Smooth muscle cell (in vitro differentiated cells): ENCODE results near the gene NTPCR. TPM values are rescaled to one million over a fixed set of nuclear protein-coding genes. Genes with fewer than 3 reads are reported as not detected.

Experiments
- DNase-seq: peaks from one replicate; lab custom pipeline; 2025; ENCODE audit not compliant: unreplicated experiment; lab: John Stamatoyannopoulos, UW
- H2AFZ ChIP-seq: fragments of 200-600 bp; sonication (generic); 2 replicates; pipeline ENCODE4 v1.6.0; 2016; ENCODE audit warnings: antibody characterized with exemption, low read depth, mild to moderate bottlenecking
- H3F3A ChIP-seq: fragments of 200-600 bp; sonication (generic); 2 replicates; pipeline ENCODE4 v1.6.0; 2017; ENCODE audit warnings: antibody characterized with exemption, low read depth
- H3K27ac ChIP-seq: fragments of 200-600 bp; sonication (generic); 2 replicates; pipeline ENCODE4 v1.5.1; 2016; ENCODE audit warnings: low read depth, mild to moderate bottlenecking
- H3K27me3 ChIP-seq: fragments of 200-600 bp; sonication (generic); 2 replicates; pipeline ENCODE4 v1.6.1; 2016; ENCODE audit warnings: low read depth, mild to moderate bottlenecking
- H3K36me3 ChIP-seq: fragments of 200-600 bp; sonication (generic); 2 replicates; pipeline ENCODE4 v1.5.1; 2016; ENCODE audit warnings: low read depth
- H3K4me1 ChIP-seq: fragments of 200-600 bp; sonication (generic); 2 replicates; pipeline ENCODE4 v1.5.1; 2016; ENCODE audit warnings: low read depth
- H3K4me2 ChIP-seq: fragments of 200-600 bp; sonication (generic); 2 replicates; pipeline ENCODE4 v1.6.0; 2016; ENCODE audit warnings: mild to moderate bottlenecking
- H3K4me3 ChIP-seq: fragments of 200-600 bp; sonication (generic); 2 replicates; pipeline ENCODE4 v1.5.1; 2016; ENCODE audit warnings: mild to moderate bottlenecking
- H3K79me2 ChIP-seq: fragments of 200-600 bp; sonication (generic); 2 replicates; pipeline ENCODE4 v1.6.0; 2016; ENCODE audit warnings: low read depth, mild to moderate bottlenecking
- H3K9ac ChIP-seq: fragments of 200-600 bp; sonication (generic); 2 replicates; pipeline ENCODE4 v1.6.0; 2016; ENCODE audit warnings: low read depth
- H3K9me3 ChIP-seq: fragments of 200-600 bp; sonication (generic); replicated peaks from 2 replicates; pipeline ENCODE4 v1.5.1; 2016; ENCODE audit warnings: low read depth
- H4K20me1 ChIP-seq: fragments of 200-600 bp; sonication (generic); 2 replicates; pipeline ENCODE4 v1.6.0; 2016; ENCODE audit warnings: low read depth
- WGBS: methylation state at CpG from one replicate; pipeline ENCODE4 v1.1.7; 2016; ENCODE audit warnings: low lambda C conversion rate; 5-methylcytosine and 5-hydroxymethylcytosine counted together
- polyA plus RNA-seq: library from polyadenylated mRNA; unstranded; fragments of >200 nt; fragmentation: Nextera tagmentation; extraction: Ambion mirVana; gene quantifications from 2 replicates; pipeline ENCODE4 v1.2.1, GENCODE V29; 2016
- total RNA-seq: library from RNA; depleted of rRNA; stranded (reverse); fragments of >200 nt; gene quantifications from 2 replicates; pipeline ENCODE4 v1.2.3, GENCODE V29; 2014
- TF ChIP-seq, protein P1 (sequence below): fragments of 200-600 bp; sonication (generic); IDR thresholded peaks from 2 replicates; pipeline ENCODE4 v1.5.1; 2017; ENCODE audit warnings: borderline replicate concordance, mild to moderate bottlenecking, antibody characterized with exemption; ENCODE audit not compliant: insufficient read depth, poor library complexity, severe bottlenecking

NTPCR gene
- total and polyA plus RNA-seq, 2 experiments from 2014 or later = 39.2 to 54.3 TPM

DNA sequence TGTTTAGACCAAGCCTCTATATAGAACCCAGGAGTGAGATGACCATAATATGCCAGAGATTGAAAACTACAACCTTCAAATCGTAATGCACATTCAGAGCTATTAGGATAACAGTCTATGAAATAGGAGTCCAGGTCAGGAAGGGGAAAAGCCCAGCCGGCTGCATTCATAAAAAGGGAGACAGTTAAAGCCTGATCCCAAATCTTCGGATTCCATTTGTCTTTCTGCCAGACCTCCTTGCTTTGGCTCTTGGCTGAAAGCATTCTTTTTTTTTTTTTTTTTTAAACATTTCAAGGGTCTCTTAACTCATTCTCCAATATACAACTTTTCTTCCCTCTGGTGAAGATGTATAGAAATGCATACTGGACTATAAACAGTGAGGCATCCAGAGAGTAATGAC is 81.1 kb downstream of the NTPCR start:
- Histone ChIP-seq H2AFZ (no peak overlapping the region), H3K36me3 (no peaks in the 10 kb centered on the region), H3K27ac (no peak overlapping the region), H3K4me2 (no peak overlapping the region), H3K4me1 (no peaks in the 10 kb centered on the region), H3K9me3 (no peaks in the 10 kb centered on the region), H3K4me3 (no peak overlapping the region), H3K9ac (no peak overlapping the region), H3K79me2 (no peaks in the 10 kb centered on the region), H3F3A (peaks cover 6% of the 10 kb centered on the region), H3K27me3 (no peaks in the 10 kb centered on the region), H4K20me1 (no peaks in the 10 kb centered on the region)
- 47% methylated on average over 3 of the region's 3 CpGs for WGBS
- DNase-seq = no peak
- TF ChIP-seq, protein P1, sequence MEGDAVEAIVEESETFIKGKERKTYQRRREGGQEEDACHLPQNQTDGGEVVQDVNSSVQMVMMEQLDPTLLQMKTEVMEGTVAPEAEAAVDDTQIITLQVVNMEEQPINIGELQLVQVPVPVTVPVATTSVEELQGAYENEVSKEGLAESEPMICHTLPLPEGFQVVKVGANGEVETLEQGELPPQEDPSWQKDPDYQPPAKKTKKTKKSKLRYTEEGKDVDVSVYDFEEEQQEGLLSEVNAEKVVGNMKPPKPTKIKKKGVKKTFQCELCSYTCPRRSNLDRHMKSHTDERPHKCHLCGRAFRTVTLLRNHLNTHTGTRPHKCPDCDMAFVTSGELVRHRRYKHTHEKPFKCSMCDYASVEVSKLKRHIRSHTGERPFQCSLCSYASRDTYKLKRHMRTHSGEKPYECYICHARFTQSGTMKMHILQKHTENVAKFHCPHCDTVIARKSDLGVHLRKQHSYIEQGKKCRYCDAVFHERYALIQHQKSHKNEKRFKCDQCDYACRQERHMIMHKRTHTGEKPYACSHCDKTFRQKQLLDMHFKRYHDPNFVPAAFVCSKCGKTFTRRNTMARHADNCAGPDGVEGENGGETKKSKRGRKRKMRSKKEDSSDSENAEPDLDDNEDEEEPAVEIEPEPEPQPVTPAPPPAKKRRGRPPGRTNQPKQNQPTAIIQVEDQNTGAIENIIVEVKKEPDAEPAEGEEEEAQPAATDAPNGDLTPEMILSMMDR = no peak

DNA sequence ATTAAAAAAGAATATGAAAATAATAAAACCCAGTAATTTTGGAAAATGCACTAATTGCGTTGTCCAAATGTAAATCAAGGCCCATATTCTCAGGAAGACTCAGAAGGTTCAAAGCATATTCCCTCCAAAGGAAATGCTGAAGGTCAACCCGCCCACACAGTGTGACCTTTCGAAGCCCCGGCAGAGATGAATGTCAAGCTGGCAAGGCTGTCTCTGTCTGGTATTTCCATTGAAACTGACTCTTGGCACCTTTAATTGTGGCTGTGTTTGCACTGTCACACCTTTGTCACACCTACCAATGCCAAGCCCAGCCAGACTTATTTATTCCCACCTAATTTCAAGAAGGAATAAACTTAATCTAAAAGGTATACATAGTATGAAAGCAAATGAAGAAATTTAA is 82.5 kb downstream of the NTPCR start:
- Histone ChIP-seq H3K4me3 (no peak overlapping the region), H3K27ac (no peak overlapping the region), H3K9me3 (no peaks in the 10 kb centered on the region), H3K4me2 (peak overlapping the region; percentile 22), H3F3A (peaks cover 6% of the 10 kb centered on the region), H3K79me2 (no peaks in the 10 kb centered on the region), H2AFZ (no peak overlapping the region), H3K36me3 (no peaks in the 10 kb centered on the region), H4K20me1 (no peaks in the 10 kb centered on the region), H3K27me3 (no peaks in the 10 kb centered on the region), H3K4me1 (no peaks in the 10 kb centered on the region), H3K9ac (no peak overlapping the region)
- no peak for DNase-seq
- whole genome bisulfite sequencing = 90% methylated on average over 4 of the region's 4 CpGs
- TF ChIP-seq, protein P1 = no peak

DNA sequence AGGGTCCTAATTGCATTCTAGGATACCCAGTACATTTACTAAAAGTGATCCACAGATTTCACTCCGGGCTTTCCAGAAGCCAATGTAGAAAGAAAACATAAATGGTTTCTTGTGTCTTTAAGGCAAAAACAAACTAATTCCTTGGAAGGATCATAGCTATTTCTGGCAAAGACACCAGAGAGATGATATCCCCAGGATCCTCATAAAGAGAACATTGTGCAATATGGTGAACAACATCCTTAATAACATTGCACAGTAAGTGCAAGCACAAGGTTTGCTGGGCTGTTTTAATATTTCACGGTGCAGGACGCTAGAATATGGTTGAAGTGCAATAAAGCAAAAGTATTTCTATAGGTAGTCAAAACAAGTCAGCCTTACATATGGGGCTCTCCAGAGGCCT is 83.0 kb downstream of the NTPCR start:
- TF ChIP-seq, protein P1 = no peak
- Histone ChIP-seq H4K20me1 (no peaks in the 10 kb centered on the region), H3F3A (peaks cover 6% of the 10 kb centered on the region), H3K9me3 (no peaks in the 10 kb centered on the region), H3K9ac (no peak overlapping the region), H2AFZ (no peak overlapping the region), H3K27me3 (no peaks in the 10 kb centered on the region), H3K79me2 (no peaks in the 10 kb centered on the region), H3K4me3 (no peak overlapping the region), H3K4me2 (peak overlapping the region; percentile 22), H3K36me3 (no peaks in the 10 kb centered on the region), H3K4me1 (no peaks in the 10 kb centered on the region), H3K27ac (no peak overlapping the region)
- 49% methylated on average over 3 of the region's 3 CpGs for WGBS
- no peak for DNase-seq

Other genes with a start within 250 kb of the NTPCR start
- 5.6 and 6.7 TPM in 2 replicates for gene MAP10, start 145.2 kb upstream of the NTPCR start, total RNA-seq
- gene MAP10, start 145.2 kb upstream of the NTPCR start, polyA plus RNA-seq = 1.5 and 2.6 TPM in 2 replicates